Measurements from ENCODE around the gene VPS9D1. TPM values are rescaled to one million over a fixed set of nuclear protein-coding genes. Genes with fewer than 3 reads are reported as not detected.

VPS9D1 gene
- total and polyA plus RNA-seq, 2 of the 4 experiments (the other 2 are of a cell fraction), result 1.8 to 20.3 TPM

- H3K4me2 ChIP-seq (ENCODE audit: low read depth, low read length), result no peak overlapping the region
- no peak overlapping the region for H4K5ac ChIP-seq (ENCODE audit: low read depth, low read length)
- no peak overlapping the region for H2AFZ ChIP-seq (replicated peaks; ENCODE audit: low read length, poor library complexity)
- dilution Hi-C loops (cut with HindIII; ENCODE audit: low sequenced_read_pairs, unreplicated experiment), result no loop called here
- H3K4me1 ChIP-seq (ENCODE audit: control insufficient read depth, insufficient read depth, low read length), result no peaks in the 10 kb centered on the region
- no peak overlapping the region for H3K4ac ChIP-seq (ENCODE audit: low read depth, low read length)
- no peak overlapping the region for H2BK20ac ChIP-seq (ENCODE audit: low read depth, low read length)
- H2AK5ac ChIP-seq (ENCODE audit: low read depth, low read length), result no peak overlapping the region
- no peaks in the 10 kb centered on the region for H3K9me1 ChIP-seq (ENCODE audit: insufficient read depth, low read length)
- no peak overlapping the region for H3K23ac ChIP-seq (ENCODE audit: low read depth, low read length)
- no peak overlapping the region for H3K56ac ChIP-seq (ENCODE audit: extremely low read depth, insufficient read depth, low read length)
- peaks cover 59% of the 10 kb centered on the region for H3K36me3 ChIP-seq (ENCODE audit: control insufficient read depth, insufficient read depth, low read length)
- no peaks in the 10 kb centered on the region for H3K9me3 ChIP-seq (ENCODE audit: control insufficient read depth, insufficient read depth, low read length)
- no TSS peak for BruUV-seq (replicated peaks)
- H3K27ac ChIP-seq (ENCODE audit: insufficient read depth, low read length), result no peak overlapping the region
- no peak for ATAC-seq (ENCODE audit: low read depth)
- H3K79me1 ChIP-seq (ENCODE audit: low read depth in 1 of 2, low read length in 2 of 2), result peaks cover 15 to 57% of the 10 kb centered on the region in 2 experiments
- no peak overlapping the region for H3K18ac ChIP-seq (ENCODE audit: low read depth, low read length)
- no peak overlapping the region for H2AK9ac ChIP-seq (replicated peaks; ENCODE audit: low read depth, low read length, poor library complexity)
- DNase-seq, result no peak
- H2BK5ac ChIP-seq (ENCODE audit: low read depth, low read length, poor library complexity, severe bottlenecking), result no peak overlapping the region
- intact Hi-C loops (cut with micrococcal nuclease), result loop anchor here (10.0 kb wide), 1 partner anchor 86 kb away; the partner anchor contains the start of gene FANCA
- H2BK15ac ChIP-seq (ENCODE audit: low read depth, low read length), result no peak overlapping the region
- CTCF ChIA-PET, result no interaction called here
- WGBS, 2 experiments (ENCODE audit: extremely low coverage in 2 of 2, insufficient read length in 1 of 2), result 100% methylated on average over 4 of the region's 18 CpGs; no CpG with 5 or more reads in 1 of the 2 experiments
- in situ Hi-C loops (cut with MboI; ENCODE audit: low sequenced_read_pairs), result no loop called here
- POLR2A ChIA-PET (ENCODE audit: unreplicated experiment), result no interaction called here
- H4K20me1 ChIP-seq (ENCODE audit: insufficient read depth, low read length), result peaks cover 3% of the 10 kb centered on the region
- H3K27me3 ChIP-seq (ENCODE audit: control insufficient read depth, insufficient read depth, low read length), result no peaks in the 10 kb centered on the region
- H3K14ac ChIP-seq (replicated peaks; ENCODE audit: low read depth, low read length), result no peak overlapping the region
- H4K8ac ChIP-seq (ENCODE audit: low read depth in 2 of 2, low read length in 2 of 2), result no peak overlapping the region
- H3K4me3 ChIP-seq (ENCODE audit: insufficient read depth, low read depth, low read length), result no peak overlapping the region
- no peak overlapping the region for H3K9ac ChIP-seq (ENCODE audit: low read depth, low read length)
- H4K91ac ChIP-seq (ENCODE audit: insufficient read depth, low read depth, low read length), result no peak overlapping the region
- H2BK120ac ChIP-seq (ENCODE audit: low read depth, low read length), result no peak overlapping the region
- no peak for TF ChIP-seq FOS (IDR thresholded peaks at IDR 0.05; ENCODE audit: low read depth, low read length)
- no peak for TF ChIP-seq MAFK (IDR thresholded peaks at IDR 0.05; ENCODE audit: low read depth, low read length)
- TF ChIP-seq, protein P1, sequence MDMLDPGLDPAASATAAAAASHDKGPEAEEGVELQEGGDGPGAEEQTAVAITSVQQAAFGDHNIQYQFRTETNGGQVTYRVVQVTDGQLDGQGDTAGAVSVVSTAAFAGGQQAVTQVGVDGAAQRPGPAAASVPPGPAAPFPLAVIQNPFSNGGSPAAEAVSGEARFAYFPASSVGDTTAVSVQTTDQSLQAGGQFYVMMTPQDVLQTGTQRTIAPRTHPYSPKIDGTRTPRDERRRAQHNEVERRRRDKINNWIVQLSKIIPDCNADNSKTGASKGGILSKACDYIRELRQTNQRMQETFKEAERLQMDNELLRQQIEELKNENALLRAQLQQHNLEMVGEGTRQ (IDR thresholded peaks at IDR 0.05; ENCODE audit: low read depth, low read length), result no peak
- TF ChIP-seq SMC3 (IDR thresholded peaks at IDR 0.05; ENCODE audit: low read depth, low read length), result no peak
- TF ChIP-seq RFX5 (IDR thresholded peaks at IDR 0.05; ENCODE audit: low read depth, low read length), result no peak
- TF ChIP-seq, protein P2, sequence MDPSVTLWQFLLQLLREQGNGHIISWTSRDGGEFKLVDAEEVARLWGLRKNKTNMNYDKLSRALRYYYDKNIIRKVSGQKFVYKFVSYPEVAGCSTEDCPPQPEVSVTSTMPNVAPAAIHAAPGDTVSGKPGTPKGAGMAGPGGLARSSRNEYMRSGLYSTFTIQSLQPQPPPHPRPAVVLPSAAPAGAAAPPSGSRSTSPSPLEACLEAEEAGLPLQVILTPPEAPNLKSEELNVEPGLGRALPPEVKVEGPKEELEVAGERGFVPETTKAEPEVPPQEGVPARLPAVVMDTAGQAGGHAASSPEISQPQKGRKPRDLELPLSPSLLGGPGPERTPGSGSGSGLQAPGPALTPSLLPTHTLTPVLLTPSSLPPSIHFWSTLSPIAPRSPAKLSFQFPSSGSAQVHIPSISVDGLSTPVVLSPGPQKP (IDR thresholded peaks at IDR 0.05; ENCODE audit: borderline replicate concordance, low read depth, low read length), result no peak
- TF ChIP-seq RCOR1 (IDR thresholded peaks at IDR 0.05; ENCODE audit: insufficient replicate concordance, low read length), result no peak
- TF ChIP-seq NFE2L2 (IDR thresholded peaks at IDR 0.05; ENCODE audit: low read depth, low read length), result no peak
- TF ChIP-seq, protein P3, sequence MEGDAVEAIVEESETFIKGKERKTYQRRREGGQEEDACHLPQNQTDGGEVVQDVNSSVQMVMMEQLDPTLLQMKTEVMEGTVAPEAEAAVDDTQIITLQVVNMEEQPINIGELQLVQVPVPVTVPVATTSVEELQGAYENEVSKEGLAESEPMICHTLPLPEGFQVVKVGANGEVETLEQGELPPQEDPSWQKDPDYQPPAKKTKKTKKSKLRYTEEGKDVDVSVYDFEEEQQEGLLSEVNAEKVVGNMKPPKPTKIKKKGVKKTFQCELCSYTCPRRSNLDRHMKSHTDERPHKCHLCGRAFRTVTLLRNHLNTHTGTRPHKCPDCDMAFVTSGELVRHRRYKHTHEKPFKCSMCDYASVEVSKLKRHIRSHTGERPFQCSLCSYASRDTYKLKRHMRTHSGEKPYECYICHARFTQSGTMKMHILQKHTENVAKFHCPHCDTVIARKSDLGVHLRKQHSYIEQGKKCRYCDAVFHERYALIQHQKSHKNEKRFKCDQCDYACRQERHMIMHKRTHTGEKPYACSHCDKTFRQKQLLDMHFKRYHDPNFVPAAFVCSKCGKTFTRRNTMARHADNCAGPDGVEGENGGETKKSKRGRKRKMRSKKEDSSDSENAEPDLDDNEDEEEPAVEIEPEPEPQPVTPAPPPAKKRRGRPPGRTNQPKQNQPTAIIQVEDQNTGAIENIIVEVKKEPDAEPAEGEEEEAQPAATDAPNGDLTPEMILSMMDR (conservative IDR thresholded peaks at IDR 0.05; ENCODE audit: low read depth, low read length), result no peak
- TF ChIP-seq CHD1 (IDR thresholded peaks at IDR 0.05; ENCODE audit: low read depth, low read length), result no peak
- no peak for TF ChIP-seq RAD21 (IDR thresholded peaks at IDR 0.05; ENCODE audit: low read length)
These were observed 8.6 kb upstream of the VPS9D1 start for GRCh38 chr16:89729293-89729692.

Measured in IMR-90 (cell line).